Upper lobe of left lung (tissue), 4 donors: ENCODE data around the gene SRL.

Experiments used
- EP300 ChIP-seq, 4 donors: sonication (generic); formaldehyde crosslinking; IDR thresholded peaks; one replicate each; pipeline ENCODE4 v1.5.1; 2017; ENCODE audit warnings: antibody characterized with exemption in 4 of 4, control low read depth in 2 of 4
- POLR2AphosphoS5 ChIP-seq, 2 donors: sonication (generic); formaldehyde crosslinking; IDR thresholded peaks; one replicate each; pipeline ENCODE4 v1.5.1; 2017; ENCODE audit warnings: antibody characterized with exemption in 2 of 2
- TF ChIP-seq, protein P1 (sequence below), 6 experiments: fragments of 450-650 bp in 4 of 6; fragments of 200-600 bp in 2 of 6; sonication (generic) in 2 of 6; IDR thresholded peaks; one replicate each; pipeline ENCODE4 v1.5.1; 2016 to 2019; ENCODE audit warnings: antibody characterized with exemption in 6 of 6

DNA sequence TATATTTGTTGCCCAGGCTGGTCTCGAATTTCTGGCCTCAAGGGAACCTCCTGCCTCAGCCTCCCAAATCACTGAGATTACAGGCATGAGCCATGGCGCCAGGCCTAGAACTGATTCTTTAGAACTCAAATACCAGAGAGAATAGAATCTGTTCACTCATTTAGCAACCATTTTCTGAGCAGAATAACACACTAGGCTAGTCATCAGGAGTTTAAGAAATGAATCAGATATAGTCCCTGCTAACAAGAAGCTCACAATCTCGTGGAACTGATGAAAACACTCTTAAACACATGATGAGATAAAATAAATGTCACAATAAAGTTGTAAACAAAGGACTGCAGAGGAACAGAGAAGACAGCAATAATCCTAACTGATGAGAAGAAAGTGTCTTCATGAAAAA, 69.8 kb downstream of the SRL start:
- TF ChIP-seq EP300 (IDR thresholded peaks at IDR 0.05) (no peak), POLR2AphosphoS5 (IDR thresholded peaks at IDR 0.05) (no peak)
- TF ChIP-seq, protein P1, sequence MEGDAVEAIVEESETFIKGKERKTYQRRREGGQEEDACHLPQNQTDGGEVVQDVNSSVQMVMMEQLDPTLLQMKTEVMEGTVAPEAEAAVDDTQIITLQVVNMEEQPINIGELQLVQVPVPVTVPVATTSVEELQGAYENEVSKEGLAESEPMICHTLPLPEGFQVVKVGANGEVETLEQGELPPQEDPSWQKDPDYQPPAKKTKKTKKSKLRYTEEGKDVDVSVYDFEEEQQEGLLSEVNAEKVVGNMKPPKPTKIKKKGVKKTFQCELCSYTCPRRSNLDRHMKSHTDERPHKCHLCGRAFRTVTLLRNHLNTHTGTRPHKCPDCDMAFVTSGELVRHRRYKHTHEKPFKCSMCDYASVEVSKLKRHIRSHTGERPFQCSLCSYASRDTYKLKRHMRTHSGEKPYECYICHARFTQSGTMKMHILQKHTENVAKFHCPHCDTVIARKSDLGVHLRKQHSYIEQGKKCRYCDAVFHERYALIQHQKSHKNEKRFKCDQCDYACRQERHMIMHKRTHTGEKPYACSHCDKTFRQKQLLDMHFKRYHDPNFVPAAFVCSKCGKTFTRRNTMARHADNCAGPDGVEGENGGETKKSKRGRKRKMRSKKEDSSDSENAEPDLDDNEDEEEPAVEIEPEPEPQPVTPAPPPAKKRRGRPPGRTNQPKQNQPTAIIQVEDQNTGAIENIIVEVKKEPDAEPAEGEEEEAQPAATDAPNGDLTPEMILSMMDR (IDR thresholded peaks at IDR 0.05): no peak
